Panc1 (cell line): ENCODE measurements around the gene UBAC1. TPM values are rescaled to one million over a fixed set of nuclear protein-coding genes. Genes with fewer than 3 reads are reported as not detected.
"Not testable (repeated sequence)": the region's sequence is repeated elsewhere in the genome, so short reads cannot be mapped to it uniquely, and the experiment has no call there.

Source experiments
- ATAC-seq: fragments of 200-7000 bp; cut with Tn5 transposase; 2 replicates; pipeline ENCODE4 v1.9.1; 2020; ENCODE audit warnings: mild to moderate bottlenecking, moderate library complexity
- BruUV-seq: library from RNA; stranded (reverse); fragments of 400-500 nt; replicated peaks from 2 replicates; lab custom pipeline; 2021; lab: Mats Ljungman, UMichigan
- CTCF ChIA-PET: fragments of 300-600 bp; sonication (Branson Sonifier 250); formaldehyde crosslinking; loops from one replicate; lab custom pipeline; 2022; ENCODE audit warnings: antibody characterized with exemption; lab: Charles Lee
- POLR2A ChIA-PET: fragments of 300-600 bp; sonication (Branson Sonifier 250); formaldehyde crosslinking; loops from one replicate; lab custom pipeline; 2022; ENCODE audit warnings: antibody characterized with exemption; lab: Charles Lee
- DNase-seq: peaks from one replicate; pipeline ENCODE4 v3.0.0-alpha.2; 2010; ENCODE audit warnings: low read depth, low spot score
- H3K27ac ChIP-seq: 2 replicates; pipeline ENCODE4 v1.5.1; 2011; ENCODE audit warnings: mild to moderate bottlenecking, low read length, inconsistent platforms
- H3K27me3 ChIP-seq: fragments of 200-500 bp; sonication (Bioruptor generic); 2 replicates; pipeline ENCODE4 v1.6.0; 2014; ENCODE audit warnings: low read length, inconsistent platforms; ENCODE audit not compliant: control insufficient read depth, insufficient read depth
- H3K36me3 ChIP-seq: fragments of 200-500 bp; sonication (Bioruptor generic); 2 replicates; pipeline ENCODE4 v1.5.1; 2014; ENCODE audit warnings: inconsistent platforms, mild to moderate bottlenecking, low read length, moderate library complexity; ENCODE audit not compliant: control insufficient read depth, insufficient read depth
- H3K4me1 ChIP-seq: 2 replicates; pipeline ENCODE4 v1.5.1; 2011; ENCODE audit warnings: inconsistent platforms, mild to moderate bottlenecking, low read length, moderate library complexity; ENCODE audit not compliant: control insufficient read depth, insufficient read depth
- H3K4me3 ChIP-seq, 2 experiments: 2 replicates each; pipeline ENCODE4 v1.5.1; 2011 to 2012; ENCODE audit warnings: low read depth in 2 of 2, low read length in 2 of 2, mild to moderate bottlenecking in 2 of 2, inconsistent platforms in 1 of 2, moderate library complexity in 1 of 2
- H3K9me3 ChIP-seq: fragments of 200-500 bp; sonication (Bioruptor generic); 2 replicates; pipeline ENCODE4 v1.5.1; 2014; ENCODE audit warnings: low read depth, mild to moderate bottlenecking, inconsistent platforms, low read length, moderate library complexity; ENCODE audit not compliant: control insufficient read depth, insufficient read depth
- CTCF ChIP-seq: fragments of 450-650 bp; IDR thresholded peaks from 2 replicates; pipeline ENCODE4 v1.5.1; 2017; ENCODE audit warnings: mild to moderate bottlenecking
- POLR2AphosphoS5 ChIP-seq: IDR thresholded peaks from 2 replicates; pipeline ENCODE4 v1.6.1; 2012; ENCODE audit warnings: mild to moderate bottlenecking, low read depth, low read length, moderate library complexity
- REST ChIP-seq, 2 experiments: IDR thresholded peaks; 2 replicates each; pipeline ENCODE4 v1.6.1; 2011 to 2012; ENCODE audit warnings: low read depth in 2 of 2, control low read depth in 1 of 2, low read length in 1 of 2, mild to moderate bottlenecking in 1 of 2, moderate library complexity in 1 of 2; ENCODE audit not compliant: insufficient read depth in 1 of 2
- SIN3A ChIP-seq: IDR thresholded peaks from 2 replicates; pipeline ENCODE4 v1.6.1; 2012; ENCODE audit warnings: low read depth, mild to moderate bottlenecking, low read length, moderate library complexity, borderline replicate concordance; ENCODE audit not compliant: insufficient read depth
- TCF7L2 ChIP-seq: IDR thresholded peaks from 2 replicates; pipeline ENCODE4 v1.6.1; 2011; ENCODE audit warnings: mild to moderate bottlenecking, low read depth, low read length, inconsistent platforms
- in situ Hi-C: cut with HindIII; loops from 2 replicates; pipeline ENCODE4 v1.10.0; 2016; ENCODE audit warnings: low sequenced_read_pairs, low pct_unique_long_range_greater_than_20kb
- intact Hi-C: fragments of 100-400 bp; cut with micrococcal nuclease; formaldehyde crosslinking; loops from one replicate; pipeline ENCODE4 v1.10.0; 2022; ENCODE audit not compliant: unreplicated experiment
- total RNA-seq: library from RNA; stranded (reverse); gene quantifications from one replicate; pipeline ENCODE4 v1.2.1, GENCODE V29; 2021; ENCODE audit not compliant: unreplicated experiment

The UBAC1 gene
- total RNA-seq, 1 experiment from 2014 or later: 38.0 TPM

- H3K27me3 ChIP-seq, DNase-seq, BruUV-seq, H3K9me3 ChIP-seq, H3K27ac ChIP-seq, POLR2A ChIA-PET, H3K4me3 ChIP-seq, H3K4me1 ChIP-seq, H3K36me3 ChIP-seq, in situ Hi-C loops: not testable (repeated sequence)
- intact Hi-C loops: loop anchor here (2.0 kb wide), 1 partner anchor 156 kb away; no protein-coding TSS in a partner anchor
- CTCF ChIA-PET: interaction anchor here (0.6 to 1.8 kb wide), 3 partner anchors 23 to 156 kb away, joined by 3 to 12 read pairs (median 6); no protein-coding TSS in a partner anchor
- ATAC-seq: peak; percentile 19; the same call in 1 of the 2 replicates
These were observed 5.7 kb upstream of the UBAC1 start for GRCh38 chr9:135966916-135967260.

GRCh38 chr9:135965124-135965756, 4.1 kb upstream of the UBAC1 start:
- H3K4me1 ChIP-seq: peaks cover 3% of the 10 kb centered on the region; the same call in 1 of the 2 replicates
- TF ChIP-seq TCF7L2: no peak
- TF ChIP-seq SIN3A: no peak
- TF ChIP-seq CTCF: no peak
- no peak for TF ChIP-seq REST (IDR thresholded peaks at IDR 0.05; ENCODE audit: insufficient read depth in 1 of 2, low read depth in 2 of 2, low read length in 1 of 2)
- TF ChIP-seq POLR2AphosphoS5: no peak
- DNase-seq (no peak), ATAC-seq (no peak)
- intact Hi-C loops (no loop called here), in situ Hi-C loops (no loop called here)
- H3K36me3 ChIP-seq: no peaks in the 10 kb centered on the region
- CTCF ChIA-PET: no interaction called here
- POLR2A ChIA-PET: no interaction called here
- no peaks in the 10 kb centered on the region for H3K9me3 ChIP-seq
- BruUV-seq: no TSS peak
- no peaks in the 10 kb centered on the region for H3K27me3 ChIP-seq
- H3K27ac ChIP-seq: no peak overlapping the region
- H3K4me3 ChIP-seq: no peak overlapping the region

- no TSS peak for BruUV-seq
These were observed 2.8 kb upstream of the UBAC1 start for GRCh38 chr9:135963938-135964337.

More at GRCh38 chr9:135963938-135964337, 2.8 kb upstream of the UBAC1 start:
- no peak for TF ChIP-seq TCF7L2
- TF ChIP-seq REST (IDR thresholded peaks at IDR 0.05; ENCODE audit: insufficient read depth in 1 of 2, low read depth in 2 of 2, low read length in 1 of 2): no peak
- intact Hi-C loops (no loop called here), in situ Hi-C loops (no loop called here)
- H3K27ac ChIP-seq: no peak overlapping the region
- ATAC-seq (no peak), DNase-seq (no peak)
- CTCF ChIA-PET: no interaction called here
- no peak overlapping the region for H3K4me3 ChIP-seq
- H3K36me3 ChIP-seq: no peaks in the 10 kb centered on the region
- H3K4me1 ChIP-seq: peaks cover 3% of the 10 kb centered on the region; the same call in 1 of the 2 replicates
- POLR2A ChIA-PET: no interaction called here
- no peaks in the 10 kb centered on the region for H3K9me3 ChIP-seq
- H3K27me3 ChIP-seq: no peaks in the 10 kb centered on the region
